Measurements from ENCODE around the gene LGMN.

LGMN gene

GRCh38 chr14:92759679-92760523, 11.5 kb upstream of the LGMN start:
- Histone ChIP-seq H3K4me1 (ENCODE audit: insufficient read depth, poor library complexity, severe bottlenecking) (no peaks in the 10 kb centered on the region), H3K4me3 (ENCODE audit: severe bottlenecking) (no peak overlapping the region), H3K27ac (ENCODE audit: poor library complexity, severe bottlenecking) (no peak overlapping the region)

GRCh38 chr14:92759300-92759678, 10.9 kb upstream of the LGMN start:
- no peak for TF ChIP-seq CTCF (IDR thresholded peaks at IDR 0.05; ENCODE audit: poor library complexity, severe bottlenecking)
- H3K9me3 ChIP-seq (ENCODE audit: severe bottlenecking): no peaks in the 10 kb centered on the region
- DNase-seq (ENCODE audit: low spot score): no peak
- no peaks in the 10 kb centered on the region for H3K4me1 ChIP-seq (ENCODE audit: insufficient read depth, poor library complexity, severe bottlenecking)
- H3K27me3 ChIP-seq (ENCODE audit: insufficient read depth, poor library complexity, severe bottlenecking): no peaks in the 10 kb centered on the region
- peak; percentile 58; the same call in 1 of the 3 replicates for ATAC-seq (ENCODE audit: low read depth)
- H3K27ac ChIP-seq (ENCODE audit: poor library complexity, severe bottlenecking): no peak overlapping the region
- H3K36me3 ChIP-seq (ENCODE audit: low read depth): no peaks in the 10 kb centered on the region
- H3K4me3 ChIP-seq (ENCODE audit: severe bottlenecking): no peak overlapping the region

More at GRCh38 chr14:92759679-92760523, 11.5 kb upstream of the LGMN start:
- no peaks in the 10 kb centered on the region for H3K36me3 ChIP-seq (ENCODE audit: low read depth)
- ATAC-seq (ENCODE audit: low read depth): no peak
- no peak for TF ChIP-seq CTCF (IDR thresholded peaks at IDR 0.05; ENCODE audit: poor library complexity, severe bottlenecking)
- no peak for DNase-seq (ENCODE audit: low spot score)
- no peaks in the 10 kb centered on the region for H3K27me3 ChIP-seq (ENCODE audit: insufficient read depth, poor library complexity, severe bottlenecking)
- H3K9me3 ChIP-seq (ENCODE audit: severe bottlenecking): no peaks in the 10 kb centered on the region

GRCh38 chr14:92756446-92756845, 8.0 kb upstream of the LGMN start:
- Histone ChIP-seq H3K27me3 (ENCODE audit: insufficient read depth, poor library complexity, severe bottlenecking) (no peaks in the 10 kb centered on the region), H3K4me1 (ENCODE audit: insufficient read depth, poor library complexity, severe bottlenecking) (no peaks in the 10 kb centered on the region)
- TF ChIP-seq CTCF (IDR thresholded peaks at IDR 0.05; ENCODE audit: poor library complexity, severe bottlenecking): no peak

GRCh38 chr14:92755495-92755894, 7.1 kb upstream of the LGMN start:
- DNase-seq (ENCODE audit: low spot score): no peak
- H3K27me3 ChIP-seq (ENCODE audit: insufficient read depth, poor library complexity, severe bottlenecking): no peaks in the 10 kb centered on the region
- ATAC-seq (ENCODE audit: low read depth): no peak
- TF ChIP-seq CTCF (IDR thresholded peaks at IDR 0.05; ENCODE audit: poor library complexity, severe bottlenecking): no peak
- no peak overlapping the region for H3K27ac ChIP-seq (ENCODE audit: poor library complexity, severe bottlenecking)
- H3K4me3 ChIP-seq (ENCODE audit: severe bottlenecking): no peak overlapping the region
- H3K4me1 ChIP-seq (ENCODE audit: insufficient read depth, poor library complexity, severe bottlenecking): no peaks in the 10 kb centered on the region
- no peaks in the 10 kb centered on the region for H3K36me3 ChIP-seq (ENCODE audit: low read depth)
- H3K9me3 ChIP-seq (ENCODE audit: severe bottlenecking): no peaks in the 10 kb centered on the region

More at GRCh38 chr14:92756446-92756845, 8.0 kb upstream of the LGMN start:
- H3K27ac ChIP-seq (ENCODE audit: poor library complexity, severe bottlenecking): no peak overlapping the region
- no peaks in the 10 kb centered on the region for H3K9me3 ChIP-seq (ENCODE audit: severe bottlenecking)
- H3K4me3 ChIP-seq (ENCODE audit: severe bottlenecking): no peak overlapping the region
- H3K36me3 ChIP-seq (ENCODE audit: low read depth): no peaks in the 10 kb centered on the region
- ATAC-seq (ENCODE audit: low read depth) (no peak), DNase-seq (ENCODE audit: low spot score) (no peak)

GRCh38 chr14:92754966-92755365, 6.5 kb upstream of the LGMN start:
- Histone ChIP-seq H3K4me3 (ENCODE audit: severe bottlenecking) (no peak overlapping the region), H3K4me1 (ENCODE audit: insufficient read depth, poor library complexity, severe bottlenecking) (no peaks in the 10 kb centered on the region), H3K27me3 (ENCODE audit: insufficient read depth, poor library complexity, severe bottlenecking) (no peaks in the 10 kb centered on the region), H3K27ac (ENCODE audit: poor library complexity, severe bottlenecking) (no peak overlapping the region), H3K9me3 (ENCODE audit: severe bottlenecking) (no peaks in the 10 kb centered on the region), H3K36me3 (ENCODE audit: low read depth) (no peaks in the 10 kb centered on the region)
- DNase-seq (ENCODE audit: low spot score): no peak
- ATAC-seq (ENCODE audit: low read depth): no peak
- TF ChIP-seq CTCF (IDR thresholded peaks at IDR 0.05; ENCODE audit: poor library complexity, severe bottlenecking): no peak
